Endothelial cell (in vitro differentiated cells): ENCODE data around the gene PPFIA4. TPM values are rescaled to one million over a fixed set of nuclear protein-coding genes. Genes with fewer than 3 reads are reported as not detected.

Experiments
- DNase-seq: peaks from one replicate; pipeline ENCODE4 v3.0.0; 2021; ENCODE audit warnings: low spot score
- H3K27ac Mint-ChIP-seq: one replicate; pipeline ENCODE4 v1.8.0; 2021; ENCODE audit warnings: mixed read lengths, inconsistent platforms; ENCODE audit not compliant: unreplicated experiment
- H3K27me3 Mint-ChIP-seq: one replicate; pipeline ENCODE4 v1.8.0; 2021; ENCODE audit warnings: mild to moderate bottlenecking, moderate library complexity, mixed read lengths, inconsistent platforms; ENCODE audit not compliant: unreplicated experiment
- H3K36me3 Mint-ChIP-seq: one replicate; pipeline ENCODE4 v1.8.0; 2021; ENCODE audit warnings: mild to moderate bottlenecking, low read depth, mixed read lengths, inconsistent platforms; ENCODE audit not compliant: unreplicated experiment
- H3K4me1 Mint-ChIP-seq: one replicate; pipeline ENCODE4 v1.8.0; 2021; ENCODE audit warnings: mild to moderate bottlenecking, mixed read lengths, inconsistent platforms; ENCODE audit not compliant: unreplicated experiment
- H3K4me3 Mint-ChIP-seq: one replicate; pipeline ENCODE4 v1.8.0; 2021; ENCODE audit warnings: mild to moderate bottlenecking, mixed read lengths, inconsistent platforms; ENCODE audit not compliant: unreplicated experiment
- H3K9me3 Mint-ChIP-seq: one replicate; pipeline ENCODE4 v1.8.0; 2021; ENCODE audit warnings: mixed read lengths, inconsistent platforms; ENCODE audit not compliant: unreplicated experiment
- CTCF ChIP-seq: fragments of 200-600 bp; sonication (generic); IDR thresholded peaks from one replicate; pipeline ENCODE4 v1.5.0; 2021; ENCODE audit warnings: antibody characterized with exemption; ENCODE audit not compliant: unreplicated experiment
- total RNA-seq: library from RNA; stranded (reverse); fragmentation: NEBNext Ultra II Directional; extraction: Animal tissue kit (Norgen Biotek cat#: 25700); gene quantifications from one replicate; pipeline ENCODE4 v1.2.1, GENCODE V29; 2021; ENCODE audit not compliant: unreplicated experiment

Gene PPFIA4
- total RNA-seq, 1 donor from 2014 or later = 4.0 TPM

GRCh38 chr1:203031467-203031866, 5.2 kb downstream of the PPFIA4 start:
- Mint-ChIP-seq H3K4me1 (peaks cover 3% of the 10 kb centered on the region), H3K9me3 (no peaks in the 10 kb centered on the region), H3K4me3 (no peak overlapping the region), H3K27me3 (peaks cover 12% of the 10 kb centered on the region), H3K27ac (no peak overlapping the region), H3K36me3 (peaks cover 9% of the 10 kb centered on the region)
- peak; percentile 76 for TF ChIP-seq CTCF
- DNase-seq = no peak

GRCh38 chr1:203033287-203033686, 7.0 kb downstream of the PPFIA4 start:
- Mint-ChIP-seq H3K36me3 (peaks cover 5% of the 10 kb centered on the region), H3K4me3 (no peak overlapping the region), H3K9me3 (no peaks in the 10 kb centered on the region), H3K27me3 (peaks cover 13% of the 10 kb centered on the region), H3K4me1 (no peaks in the 10 kb centered on the region), H3K27ac (no peak overlapping the region)
- no peak for DNase-seq
- TF ChIP-seq CTCF = no peak

GRCh38 chr1:203033917-203034316, 7.6 kb downstream of the PPFIA4 start:
- DNase-seq = no peak
- Mint-ChIP-seq H3K4me3 (no peak overlapping the region), H3K4me1 (no peaks in the 10 kb centered on the region), H3K9me3 (no peaks in the 10 kb centered on the region), H3K27me3 (peaks cover 8% of the 10 kb centered on the region), H3K27ac (no peak overlapping the region), H3K36me3 (peaks cover 5% of the 10 kb centered on the region)
- no peak for TF ChIP-seq CTCF

GRCh38 chr1:203034422-203035110, 8.3 kb downstream of the PPFIA4 start:
- H3K27ac Mint-ChIP-seq = no peak overlapping the region
- no peak for DNase-seq
- H3K36me3 Mint-ChIP-seq = peaks cover 5% of the 10 kb centered on the region
- H3K9me3 Mint-ChIP-seq = no peaks in the 10 kb centered on the region
- H3K4me3 Mint-ChIP-seq = no peak overlapping the region
- peaks cover 8% of the 10 kb centered on the region for H3K27me3 Mint-ChIP-seq
- peaks cover 3% of the 10 kb centered on the region for H3K4me1 Mint-ChIP-seq
- no peak for TF ChIP-seq CTCF

GRCh38 chr1:203035111-203036000, 9.1 kb downstream of the PPFIA4 start:
- DNase-seq = no peak
- H3K4me3 Mint-ChIP-seq = no peak overlapping the region
- H3K4me1 Mint-ChIP-seq = peaks cover 8% of the 10 kb centered on the region
- H3K27me3 Mint-ChIP-seq = peaks cover 8% of the 10 kb centered on the region
- H3K36me3 Mint-ChIP-seq = peaks cover 5% of the 10 kb centered on the region
- TF ChIP-seq CTCF = no peak
- H3K27ac Mint-ChIP-seq = no peak overlapping the region
- no peaks in the 10 kb centered on the region for H3K9me3 Mint-ChIP-seq
